GM18502 (cell line): Measurements from ENCODE around the gene BTBD9.

ENCODE experiments used
- ATAC-seq: cut with Tn5 transposase; IDR thresholded peaks from one replicate; pipeline ENCODE4 v1.9.1; 2021; ENCODE audit warnings: mild to moderate bottlenecking; ENCODE audit not compliant: unreplicated experiment, poor library complexity

Gene BTBD9

GRCh38 chr6:38603496-38603895 lies 36.2 kb downstream of the BTBD9 start:
- ATAC-seq = no peak

DNA sequence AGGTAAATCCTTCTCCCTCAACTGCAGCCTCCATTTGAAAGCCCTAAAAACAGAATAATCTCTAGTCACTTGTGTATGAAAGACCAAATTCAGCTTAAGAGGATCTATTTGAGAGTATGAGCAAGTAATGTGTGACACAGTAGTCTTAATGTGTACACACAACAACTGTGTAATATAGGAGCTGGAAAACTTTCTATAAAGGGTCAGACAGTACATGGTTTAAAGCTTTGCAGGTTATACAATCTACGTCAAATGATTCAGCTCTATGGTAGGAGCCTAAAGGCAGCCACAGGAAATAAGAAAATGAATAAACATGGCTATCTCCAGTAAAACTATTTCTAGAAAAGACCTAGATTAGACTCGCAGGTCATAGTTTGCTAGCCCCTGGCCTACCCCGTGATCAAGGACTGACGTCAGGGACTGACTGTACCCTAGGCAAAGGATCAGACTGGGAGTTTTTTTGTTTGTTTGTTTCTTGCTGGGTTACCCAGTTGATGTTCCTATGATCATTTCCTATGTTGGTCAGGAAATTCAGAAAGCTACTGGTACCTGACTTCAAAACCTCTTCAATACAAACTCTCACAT lies 39.7 kb downstream of the BTBD9 start:
- no peak for ATAC-seq

DNA sequence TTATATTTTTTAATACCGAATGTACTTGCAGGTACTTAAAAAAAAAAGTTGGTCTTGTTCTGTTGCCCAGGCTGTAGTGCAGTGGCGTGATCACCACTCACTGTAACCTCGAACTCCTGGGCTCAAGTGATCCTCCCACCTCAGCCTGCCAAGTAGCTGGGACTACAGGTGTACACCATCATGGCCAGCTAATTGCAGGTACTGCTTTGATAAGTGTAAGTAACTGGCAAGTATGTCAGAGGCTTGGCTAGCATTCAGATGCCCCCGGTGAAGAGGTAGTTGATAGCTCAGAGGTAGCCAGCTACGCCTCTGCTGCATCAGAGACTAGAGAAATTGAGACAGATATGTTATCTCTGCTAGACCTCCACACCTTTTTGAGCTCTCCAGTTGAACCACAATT lies 40.5 kb downstream of the BTBD9 start:
- ATAC-seq = no peak

DNA sequence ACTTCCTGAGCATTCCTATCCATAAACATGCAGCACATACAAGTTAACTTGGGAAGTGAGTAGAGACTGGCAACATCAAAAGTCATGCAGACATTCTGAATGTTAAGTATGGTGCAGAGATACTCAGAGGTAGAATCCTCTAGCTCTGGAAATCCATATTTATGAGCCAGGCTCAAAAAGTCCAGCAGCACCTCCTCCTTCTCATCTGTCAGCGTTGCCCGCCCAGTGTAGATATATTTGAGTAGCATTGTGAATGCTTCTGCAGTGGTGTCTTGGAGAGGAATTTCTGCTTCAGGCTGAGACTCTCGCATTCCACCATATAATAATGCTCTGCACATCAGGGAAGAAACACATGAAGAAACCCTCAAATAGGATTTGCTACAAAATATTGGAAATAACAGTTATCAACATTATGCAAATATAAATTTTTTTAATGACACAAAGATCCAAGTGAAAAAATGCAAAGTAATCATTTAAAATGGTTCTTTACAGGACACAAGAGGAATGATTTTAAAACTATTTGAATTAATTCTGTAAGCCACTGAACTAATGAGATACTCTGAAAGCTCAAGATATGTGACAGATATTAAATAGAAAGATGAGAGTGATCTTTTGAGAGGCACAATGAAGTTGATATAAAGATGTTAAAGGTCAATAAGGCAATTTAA lies 45.6 kb downstream of the BTBD9 start:
- no peak for ATAC-seq

DNA sequence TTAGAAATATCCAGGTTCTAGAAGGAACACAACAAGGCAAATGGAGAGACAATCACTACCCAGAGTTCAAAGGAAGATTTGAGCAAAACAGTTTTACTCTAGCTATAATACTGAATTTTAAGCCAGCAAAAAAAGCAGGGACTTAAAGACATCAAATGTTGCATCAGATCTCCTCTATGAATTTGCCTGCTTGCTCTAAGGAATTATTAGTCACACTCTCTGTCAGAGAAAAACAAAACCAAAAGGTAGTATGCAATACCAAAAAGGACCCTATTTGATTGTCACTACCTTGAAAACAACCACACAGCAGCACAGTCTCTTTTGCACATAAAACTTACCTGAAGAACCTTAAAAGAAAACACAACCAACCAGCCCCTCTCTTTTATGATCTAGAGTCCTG lies 46.3 kb downstream of the BTBD9 start:
- ATAC-seq = no peak

DNA sequence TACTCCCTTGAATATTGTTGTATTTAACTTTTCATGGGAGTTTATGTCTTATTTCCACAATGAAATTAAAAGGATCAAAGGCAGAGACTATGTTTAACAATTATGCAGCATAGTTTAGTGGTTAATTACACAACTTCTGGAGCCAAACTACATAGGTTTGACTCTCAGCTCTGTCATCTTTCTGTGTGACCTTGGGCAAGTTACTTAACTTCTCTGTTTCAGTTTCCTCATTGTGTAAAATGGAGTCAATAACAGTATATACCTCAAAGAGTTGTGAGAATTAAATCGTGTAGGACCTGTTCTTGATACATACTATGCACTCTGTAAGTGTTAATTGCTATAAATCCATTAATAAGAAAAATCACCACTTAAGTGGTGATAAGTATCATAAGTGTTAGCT lies 48.3 kb downstream of the BTBD9 start:
- ATAC-seq = no peak

- ATAC-seq = no peak
These were observed 50.4 kb downstream of the BTBD9 start for GRCh38 chr6:38589367-38589720.

GRCh38 chr6:38588631-38589366 lies 50.9 kb downstream of the BTBD9 start:
- no peak for ATAC-seq

- ATAC-seq = no peak
These were observed 51.9 kb downstream of the BTBD9 start for GRCh38 chr6:38587766-38588362.

DNA sequence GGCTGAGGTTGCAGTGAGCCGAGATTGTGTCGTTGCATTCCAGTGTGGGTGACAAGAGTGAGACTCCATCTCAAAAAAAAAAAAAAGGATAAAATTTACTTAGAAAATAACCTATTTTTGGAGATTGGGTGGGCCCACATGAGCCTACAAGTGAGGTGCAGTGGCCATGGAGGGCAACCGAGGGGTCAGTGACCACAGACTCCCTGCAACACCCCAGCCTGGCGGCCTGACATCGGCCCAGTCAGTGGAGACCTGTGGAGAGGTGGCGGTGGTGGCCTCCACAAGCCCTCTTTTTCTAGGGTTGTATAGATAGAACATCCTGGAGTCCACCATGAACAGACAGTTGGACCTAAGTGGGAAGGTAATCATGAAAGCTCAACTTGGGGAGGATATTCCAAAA lies 52.7 kb downstream of the BTBD9 start:
- ATAC-seq = no peak

GRCh38 chr6:38584731-38585130 lies 55.0 kb downstream of the BTBD9 start:
- ATAC-seq = no peak

- no peak for ATAC-seq
These were observed 56.2 kb downstream of the BTBD9 start for GRCh38 chr6:38583523-38583922.

DNA sequence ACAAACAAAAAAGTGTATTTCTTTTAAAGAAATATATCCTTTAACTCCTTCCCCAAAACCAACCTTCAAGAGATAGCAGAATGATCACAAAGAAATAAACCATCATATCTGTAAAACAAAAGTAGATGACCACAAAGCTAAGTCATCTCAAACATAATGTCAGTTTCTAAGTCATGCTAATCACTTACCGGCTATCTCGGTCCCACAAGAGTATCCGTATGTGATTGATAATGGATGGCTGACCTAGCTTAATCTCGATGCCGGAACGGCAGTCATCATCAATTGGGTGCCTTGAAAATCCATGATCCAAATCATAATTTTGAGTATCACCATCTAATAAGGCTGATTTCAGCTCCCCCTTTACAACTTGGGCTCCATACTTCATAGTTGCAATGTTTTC lies 59.7 kb downstream of the BTBD9 start:
- no peak for ATAC-seq

GRCh38 chr6:38579010-38579628 lies 60.6 kb downstream of the BTBD9 start:
- no peak for ATAC-seq

- ATAC-seq = no peak
These were observed 61.7 kb downstream of the BTBD9 start for GRCh38 chr6:38578075-38578474.

DNA sequence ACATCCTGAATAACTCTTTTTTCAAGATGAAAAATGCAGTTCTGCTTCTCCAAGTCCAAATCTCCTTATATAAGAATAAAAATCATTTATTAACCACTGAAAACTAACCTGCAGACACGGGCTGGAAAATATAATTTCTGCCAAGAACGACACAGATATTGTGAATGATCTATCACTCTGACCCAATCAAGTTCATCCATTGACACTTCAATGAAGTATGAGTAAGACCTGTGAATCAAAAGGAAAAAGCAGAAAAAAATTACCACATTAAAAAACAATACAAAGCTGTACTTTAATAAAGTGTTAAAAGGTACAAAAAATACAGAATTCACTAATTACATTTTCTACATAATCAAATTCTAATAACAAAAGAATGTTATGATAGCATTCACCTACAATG lies 62.2 kb downstream of the BTBD9 start:
- no peak for ATAC-seq

- no peak for ATAC-seq
These were observed 65.8 kb downstream of the BTBD9 start for GRCh38 chr6:38573801-38574395.

- ATAC-seq = peak; percentile 77
These were observed 67.4 kb downstream of the BTBD9 start for GRCh38 chr6:38572186-38572813.

DNA sequence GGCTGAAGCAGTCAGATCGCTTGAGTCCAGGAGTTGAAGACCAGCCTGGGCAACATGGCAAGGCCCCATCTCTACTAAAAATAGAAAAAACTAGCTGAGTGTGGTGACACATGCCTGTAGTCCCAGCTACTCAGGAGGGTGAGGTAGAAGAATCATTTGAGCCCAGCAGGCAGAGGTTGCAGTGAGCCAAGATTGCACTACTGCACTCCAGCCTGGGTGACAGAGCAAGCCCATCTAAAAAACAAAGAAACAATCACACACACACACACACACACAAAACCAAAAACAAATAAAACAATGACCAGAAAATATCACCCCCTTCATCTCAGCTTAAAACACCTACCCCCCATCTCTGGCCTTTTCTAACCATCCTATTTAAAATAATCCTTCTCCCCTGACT lies 68.0 kb downstream of the BTBD9 start:
- no peak for ATAC-seq

- ATAC-seq = no peak
These were observed 69.0 kb downstream of the BTBD9 start for GRCh38 chr6:38570750-38571149.
